Activated naive CD8-positive, alpha-beta T cell treated with anti-CD3 and anti-CD28 coated beads, Interleukin-2, amount 50 U/mL, for 16 hours (primary cell): ENCODE measurements around the gene CYTH3.

Experiments used
- DNase-seq: peaks from one replicate; pipeline ENCODE4 v3.0.0-alpha.2; 2020; ENCODE audit warnings: low read depth, low spot score

The CYTH3 gene

DNA sequence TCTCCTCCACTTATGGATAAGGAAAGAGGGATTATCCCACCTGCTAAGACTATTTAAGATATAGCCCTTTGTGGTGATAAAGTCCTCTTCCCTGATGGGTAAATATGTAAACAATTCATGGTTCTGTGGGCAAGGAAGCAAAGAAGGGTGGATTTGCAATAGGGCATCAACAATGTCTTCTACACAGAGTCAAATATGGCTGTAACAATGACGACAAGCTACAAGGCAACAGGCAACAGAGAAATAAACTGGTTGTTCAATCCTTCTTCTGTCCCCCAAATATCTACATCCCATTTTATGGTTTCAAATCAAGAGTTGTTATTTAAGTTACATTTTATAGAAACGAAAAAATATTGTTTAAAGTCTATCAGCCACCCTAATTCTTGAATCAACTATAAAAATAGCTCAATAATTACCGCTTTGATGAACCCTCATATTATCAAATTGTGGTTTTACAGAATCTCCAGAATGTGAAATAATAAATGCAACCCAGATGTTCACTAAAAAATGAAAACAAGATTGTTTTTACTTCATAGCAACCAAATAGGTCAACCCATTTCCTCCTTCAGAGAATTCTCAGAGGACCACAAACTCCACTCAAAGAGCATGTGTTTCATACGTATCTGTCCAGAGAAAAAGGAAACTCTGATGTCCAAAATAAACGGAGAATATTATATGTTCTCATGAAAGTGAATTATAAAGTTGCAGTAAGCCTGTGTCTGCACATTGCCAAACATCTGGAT is 13.8 kb downstream of the CYTH3 start:
- DNase-seq = no peak

DNA sequence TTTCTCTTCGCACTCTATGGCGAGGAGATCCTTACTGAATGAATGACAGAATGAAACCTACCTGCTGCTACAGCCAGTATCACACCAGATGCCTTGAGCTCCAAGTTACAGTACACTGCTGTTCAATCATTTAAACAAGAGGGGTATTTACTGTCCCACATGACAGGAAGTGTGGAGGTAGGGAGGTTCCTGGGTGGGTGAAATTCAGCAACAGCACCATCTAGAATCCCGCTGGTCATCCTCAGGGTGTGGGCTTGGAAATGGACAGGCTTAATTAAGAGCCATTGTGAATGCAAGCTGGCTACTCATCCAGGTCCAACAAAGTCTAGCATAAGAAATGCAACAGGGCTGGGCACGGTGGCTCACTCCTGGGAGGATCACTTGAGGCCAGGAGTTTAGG is 14.7 kb downstream of the CYTH3 start:
- no peak for DNase-seq

DNA sequence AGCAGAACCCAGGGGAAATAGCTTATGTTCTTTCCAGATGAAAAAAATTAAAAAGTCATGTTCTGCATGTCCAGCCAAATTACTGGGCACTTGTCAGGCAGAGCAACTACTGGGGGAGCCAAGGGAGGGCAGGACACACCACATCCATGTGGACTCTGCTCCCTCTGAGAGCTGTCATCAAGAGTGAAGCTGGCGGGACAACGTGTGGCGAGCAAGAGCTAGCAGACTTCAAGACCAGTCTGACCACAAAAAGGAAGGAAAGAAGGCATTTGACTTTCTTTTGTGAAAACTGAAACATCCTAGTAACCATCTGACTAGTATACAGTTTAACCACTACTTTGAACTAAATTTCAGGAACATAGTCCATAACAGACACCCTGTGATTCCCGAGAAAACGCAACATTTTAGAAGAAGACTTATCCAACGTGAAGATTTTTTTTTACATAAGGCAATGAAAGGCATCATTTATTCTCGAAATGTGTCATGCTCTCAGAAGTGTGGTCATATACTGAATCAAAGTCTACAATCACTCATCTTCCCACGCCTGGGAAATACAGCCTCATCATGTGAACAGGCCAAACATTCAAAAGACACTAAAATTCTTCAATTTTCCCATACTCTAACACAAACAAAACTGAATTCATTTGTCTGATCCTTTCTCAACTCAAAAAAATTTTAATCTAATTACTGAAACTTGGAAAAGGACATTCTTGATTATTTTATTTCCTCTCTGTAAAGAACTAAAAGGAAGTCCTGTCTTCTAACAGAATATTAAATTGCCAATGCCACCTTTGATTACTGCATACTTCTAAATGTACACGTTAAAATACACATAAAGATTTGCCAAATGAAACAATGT is 15.5 kb downstream of the CYTH3 start:
- no peak for DNase-seq

DNA sequence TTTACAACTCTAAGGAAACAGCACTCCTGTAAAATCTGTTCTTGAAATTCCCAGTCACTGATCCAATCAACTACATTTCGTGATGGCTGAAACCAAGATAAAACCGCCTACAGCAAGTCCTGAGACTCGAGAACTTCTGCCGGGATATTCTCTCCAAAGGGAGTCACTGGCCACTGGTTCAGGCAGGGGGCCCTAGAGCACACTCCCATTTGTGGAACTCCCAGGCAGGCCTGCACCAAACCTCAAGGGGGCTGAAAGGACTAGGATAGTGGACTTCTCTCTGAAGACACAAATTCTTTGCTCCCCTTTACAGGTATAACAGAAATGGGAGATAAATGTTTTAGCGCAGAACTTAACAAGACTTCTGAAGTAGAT is 16.3 kb downstream of the CYTH3 start:
- no peak for DNase-seq

DNA sequence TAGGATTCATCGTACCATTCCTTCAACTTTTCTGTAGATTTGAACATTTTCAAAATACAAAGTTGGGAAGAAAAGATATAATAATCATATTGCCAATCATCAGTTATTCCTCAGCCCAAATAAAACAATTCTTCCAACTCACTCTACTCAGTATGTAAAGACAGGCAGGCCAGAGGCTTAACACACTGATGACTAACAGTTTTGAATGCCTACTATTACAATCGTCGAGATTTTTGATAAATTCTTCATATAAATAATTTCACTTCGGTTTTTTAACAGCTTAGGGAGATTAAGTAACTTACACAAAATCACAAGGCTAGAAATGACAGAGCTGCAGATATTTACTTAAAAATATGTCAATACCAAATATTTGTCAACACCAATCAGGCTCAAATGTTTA is 17.6 kb downstream of the CYTH3 start:
- DNase-seq = no peak

DNA sequence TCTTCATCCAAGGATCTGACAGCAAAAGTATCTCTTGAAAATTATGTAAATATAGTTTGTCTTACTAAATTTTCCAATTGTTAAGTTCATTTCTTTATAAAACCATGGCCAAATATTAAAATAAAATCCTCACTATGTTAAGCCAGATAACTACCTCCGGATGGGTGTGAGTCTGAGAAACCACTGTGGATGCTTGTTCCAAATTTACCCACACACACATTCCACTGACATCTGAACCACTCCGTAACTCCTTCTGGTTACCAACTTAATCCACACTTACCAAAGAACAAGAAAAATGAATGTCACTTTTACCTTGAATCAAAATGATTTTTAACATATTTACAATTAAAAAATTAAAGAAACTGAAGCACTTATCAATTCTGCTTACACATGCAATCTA is 19.7 kb downstream of the CYTH3 start:
- DNase-seq = no peak

DNA sequence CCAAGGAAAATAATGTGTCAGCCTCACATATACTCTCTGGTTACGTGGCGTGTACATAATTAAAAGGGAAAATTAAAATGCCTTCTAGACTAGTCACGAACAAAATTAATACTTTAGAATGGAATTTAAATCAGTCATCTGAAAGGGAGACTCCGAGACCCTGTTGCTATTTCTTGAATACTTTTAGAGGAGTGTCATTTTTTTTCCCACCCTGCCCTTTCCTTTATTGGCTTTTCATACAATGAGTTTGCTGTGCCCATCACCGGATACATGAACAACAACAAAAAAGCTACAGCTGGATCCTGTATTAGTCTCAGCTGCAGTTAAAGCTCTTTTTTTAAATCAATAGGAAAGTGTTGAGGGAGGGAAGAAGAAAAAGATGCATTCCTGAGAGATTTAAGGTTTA is 20.1 kb downstream of the CYTH3 start:
- no peak for DNase-seq

DNA sequence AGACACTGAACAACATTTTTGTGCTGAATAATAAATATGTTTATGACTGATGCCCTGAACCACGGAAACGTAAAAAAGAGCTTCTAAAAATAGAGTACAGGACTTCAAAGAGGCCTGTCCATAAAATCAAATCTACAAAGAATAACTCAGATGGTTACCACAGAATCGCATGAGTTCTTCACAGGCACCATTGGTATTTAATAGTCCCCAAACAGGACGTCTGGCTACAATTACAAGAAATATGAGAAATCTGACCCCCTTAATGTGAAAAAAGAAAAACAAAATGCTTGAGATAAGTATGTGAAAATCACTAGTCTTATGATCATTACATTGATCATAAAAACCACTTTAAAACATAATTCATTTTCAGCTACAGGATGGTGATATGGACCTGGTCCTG is 20.8 kb downstream of the CYTH3 start:
- DNase-seq = no peak

DNA sequence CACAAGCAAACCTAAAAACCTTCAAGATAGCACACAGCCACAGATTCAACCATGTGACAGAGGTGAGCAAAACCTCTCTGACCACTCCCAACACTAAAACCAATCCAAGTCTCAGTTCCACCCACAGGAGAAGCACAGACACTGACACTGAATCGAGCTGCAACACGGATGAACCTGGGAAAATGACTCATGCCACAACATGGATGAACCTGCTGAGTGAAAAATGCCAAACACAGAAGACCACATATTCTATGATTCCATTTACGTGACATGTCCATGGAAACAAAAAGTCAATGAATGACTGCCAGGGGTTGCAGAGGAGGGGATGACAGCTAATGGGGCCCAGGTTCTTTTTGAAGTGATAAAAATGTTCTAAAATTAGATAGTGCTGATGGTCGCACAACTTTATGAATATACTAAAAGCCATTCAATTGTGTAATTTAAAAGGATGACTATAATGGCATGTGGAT is 22.0 kb downstream of the CYTH3 start:
- DNase-seq = no peak

DNA sequence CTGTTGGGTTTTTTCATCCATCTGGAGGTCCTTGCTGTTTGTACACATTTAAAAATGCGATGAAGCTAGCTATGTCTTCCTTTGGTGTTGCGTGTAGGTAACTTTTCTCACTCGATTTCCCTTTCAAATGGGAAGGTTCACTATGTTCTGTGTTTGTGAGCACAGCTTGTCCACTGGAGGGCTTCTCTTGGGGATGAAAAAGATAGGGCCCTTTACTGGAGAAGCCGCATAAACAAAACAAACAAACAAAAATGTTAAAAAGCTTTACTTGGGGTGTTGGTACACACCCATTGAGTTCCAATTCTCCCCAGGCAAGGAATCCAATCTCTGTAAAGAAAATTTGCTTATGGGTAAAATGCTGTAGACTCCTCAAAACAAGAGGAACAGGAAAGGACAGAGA is 23.4 kb downstream of the CYTH3 start:
- no peak for DNase-seq

DNA sequence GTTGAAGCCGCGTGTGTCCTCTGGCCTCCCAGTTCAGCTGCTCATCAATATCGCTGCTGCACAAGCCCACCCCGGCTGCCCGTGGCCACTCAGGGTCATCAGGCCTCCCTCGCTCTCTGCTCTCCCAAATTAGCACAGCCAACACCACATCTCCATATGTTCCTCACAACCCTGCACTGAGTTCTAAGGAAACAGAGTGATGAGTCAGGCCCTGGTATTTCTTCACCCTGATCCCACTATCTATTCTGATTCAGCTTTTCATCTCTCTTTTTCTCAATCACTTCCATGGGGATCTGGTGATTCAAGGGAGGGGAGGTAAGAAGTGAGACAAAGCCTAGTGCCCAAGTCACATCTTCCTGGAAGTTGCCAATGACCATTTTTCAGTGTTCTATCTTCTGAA is 23.8 kb downstream of the CYTH3 start:
- DNase-seq = no peak

DNA sequence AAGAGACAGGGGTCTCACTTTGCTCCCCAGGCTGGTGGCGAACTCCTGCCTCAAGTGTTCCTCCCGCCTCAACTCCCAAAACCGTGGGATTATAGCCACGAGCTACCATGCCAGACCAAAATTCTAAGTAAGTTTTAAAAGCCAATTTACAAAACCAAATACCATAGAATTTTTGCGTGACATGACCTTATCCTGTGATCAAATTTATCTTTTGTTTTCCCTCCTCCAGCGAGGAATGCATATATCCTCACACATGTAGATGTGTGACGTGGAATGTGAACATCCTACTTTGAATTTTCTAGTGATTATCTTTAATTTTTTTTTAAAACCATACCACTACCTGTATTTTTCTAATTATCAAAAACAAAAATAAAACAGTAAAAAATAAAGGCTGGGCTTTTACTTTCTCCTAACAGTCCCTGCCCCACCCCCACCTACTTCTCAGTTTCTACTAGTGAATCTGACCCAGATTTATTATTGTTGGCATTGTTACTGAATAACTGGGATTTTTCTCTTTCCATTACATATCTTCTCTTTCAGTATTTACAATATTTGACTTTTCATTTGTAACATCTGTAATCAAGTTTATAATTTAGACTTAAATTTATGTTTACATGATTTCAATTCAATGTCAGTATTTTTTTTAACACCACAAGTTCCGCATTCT is 26.0 kb downstream of the CYTH3 start:
- no peak for DNase-seq

DNA sequence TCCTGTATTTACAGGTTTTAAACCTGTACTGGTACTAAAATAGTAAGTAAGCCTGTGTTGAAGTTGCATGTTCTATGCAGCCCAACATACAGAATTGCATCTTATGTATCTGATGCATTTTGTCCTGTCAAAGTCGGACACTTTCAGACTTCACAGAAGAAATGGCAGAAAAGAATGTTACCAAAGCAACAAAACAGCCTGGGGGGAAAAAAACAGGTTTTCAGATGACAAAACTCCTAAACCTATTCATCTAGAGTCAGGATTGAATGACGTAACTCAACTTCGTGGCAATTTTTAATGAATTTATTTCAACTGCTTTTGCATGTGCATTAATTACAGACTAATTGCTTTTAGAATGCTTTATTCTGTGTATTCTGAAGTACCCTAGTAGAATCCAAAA is 28.4 kb downstream of the CYTH3 start:
- DNase-seq = no peak

DNA sequence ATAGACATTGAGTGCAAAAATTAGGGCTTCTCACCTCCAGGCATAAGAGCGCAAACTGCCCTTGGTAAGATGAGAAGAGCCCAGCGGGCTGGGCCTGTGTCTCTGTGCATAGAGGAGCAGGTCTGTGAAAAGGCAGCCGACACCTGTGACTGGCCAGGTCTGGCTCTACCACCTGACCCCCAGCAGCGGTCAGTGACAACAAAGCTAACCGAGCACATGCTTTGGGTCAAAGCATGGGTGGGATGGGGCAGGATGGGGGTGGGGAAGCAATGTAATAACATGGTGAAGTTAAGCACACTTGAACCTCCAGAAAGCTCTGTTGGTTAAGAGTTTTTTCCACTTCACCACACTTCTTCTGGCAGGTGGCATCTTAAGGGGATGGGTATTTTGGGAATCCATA is 29.3 kb downstream of the CYTH3 start:
- no peak for DNase-seq

DNA sequence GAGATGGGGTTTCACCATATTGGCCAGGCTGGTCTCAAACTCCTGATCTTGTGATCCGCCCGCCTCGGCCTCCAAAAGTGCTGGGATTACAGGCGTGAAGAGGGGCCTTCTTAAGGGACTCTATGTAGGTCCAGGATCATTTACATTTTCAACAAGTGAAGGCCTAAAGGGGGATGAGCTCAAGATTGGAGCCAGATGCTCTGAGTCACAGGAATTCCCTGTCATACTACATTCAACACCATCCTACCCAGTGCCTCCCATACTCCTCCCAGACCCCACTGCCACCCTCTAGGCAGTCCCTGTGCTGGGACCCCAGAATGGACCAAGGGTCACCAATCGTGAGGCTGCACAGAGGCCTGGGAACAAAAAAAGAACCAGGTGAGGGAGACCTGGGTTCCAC is 29.9 kb downstream of the CYTH3 start:
- DNase-seq = no peak

DNA sequence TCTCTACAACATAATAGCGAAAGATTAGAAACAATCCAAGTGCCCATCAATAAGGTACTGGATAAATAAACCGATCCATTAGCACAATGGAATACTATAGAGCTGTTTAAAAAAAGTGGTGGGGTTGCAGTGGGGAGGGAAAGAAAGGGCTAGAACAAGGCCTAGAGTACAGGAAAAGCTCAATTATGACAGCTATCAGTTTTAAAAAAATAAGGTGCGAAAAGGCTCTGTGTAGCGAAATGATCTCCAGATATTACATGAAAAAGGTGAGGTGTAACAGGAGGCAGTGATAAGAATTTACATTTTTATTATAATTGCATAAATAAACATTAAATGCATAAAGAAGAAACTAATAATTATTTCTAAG is 30.8 kb downstream of the CYTH3 start:
- DNase-seq = no peak

DNA sequence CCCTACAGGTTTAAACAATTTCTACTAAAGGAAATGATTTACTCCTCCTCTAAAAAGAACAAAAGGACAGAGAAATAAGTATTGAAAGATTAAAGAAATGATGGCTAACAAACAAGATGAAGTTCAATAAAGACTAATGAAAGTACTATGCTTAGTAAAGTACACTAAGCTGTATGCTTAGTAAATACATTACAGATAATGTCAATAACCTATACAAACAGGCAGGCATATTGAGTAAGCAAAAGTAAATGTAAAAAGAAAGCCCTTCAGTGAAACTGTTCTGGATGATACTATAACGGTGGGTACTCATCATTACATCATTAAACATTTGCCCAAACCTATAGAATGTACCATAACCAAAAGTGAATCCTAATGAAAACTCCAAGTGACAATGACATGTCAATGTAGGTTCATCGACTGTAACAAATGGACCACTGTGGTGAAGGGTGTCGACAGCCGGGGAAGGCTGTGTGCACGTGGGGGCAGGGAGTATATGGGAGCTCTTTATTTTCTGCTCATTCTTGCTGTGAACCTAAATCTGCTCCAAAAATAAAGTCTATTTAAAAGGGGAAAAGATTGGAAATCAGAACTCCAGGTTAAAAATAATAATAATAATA is 34.0 kb downstream of the CYTH3 start:
- no peak for DNase-seq

DNA sequence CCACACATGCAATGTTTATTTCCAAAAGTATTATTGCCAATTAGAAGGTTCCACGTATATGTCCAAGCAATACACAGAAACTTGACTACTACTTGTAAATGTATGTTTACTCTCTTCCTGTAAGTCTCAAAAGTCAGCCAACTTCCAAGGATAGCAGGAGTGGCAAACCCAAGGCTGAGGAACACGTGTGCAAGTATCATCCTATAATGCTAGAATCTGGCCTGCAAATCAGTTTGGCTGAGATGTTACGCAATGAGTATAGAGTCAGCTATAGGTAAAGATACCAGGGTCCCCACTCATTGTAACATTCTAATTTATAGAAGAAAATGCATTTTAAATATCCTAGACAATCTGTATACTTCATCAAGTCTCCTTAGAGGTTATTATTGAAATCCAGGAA is 34.7 kb downstream of the CYTH3 start:
- DNase-seq = no peak

DNA sequence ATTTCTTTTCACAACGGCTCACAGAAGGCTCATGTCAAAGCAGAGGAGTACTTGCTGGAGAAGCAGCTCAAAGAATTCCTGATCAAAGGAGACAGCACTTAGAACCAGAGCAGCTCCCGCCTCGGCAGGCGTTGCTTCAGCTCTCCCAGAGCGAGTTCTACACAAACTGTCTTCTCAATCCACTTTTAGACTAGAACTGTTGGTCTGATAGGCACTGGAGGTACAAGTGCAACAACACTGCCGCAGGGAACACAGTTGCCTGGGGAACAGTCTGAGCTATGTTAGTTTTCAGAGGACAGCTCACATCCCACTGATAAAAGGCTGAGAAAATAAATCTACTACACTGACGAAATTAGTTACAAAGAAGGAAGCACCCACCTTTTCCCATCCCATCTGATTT is 35.4 kb downstream of the CYTH3 start:
- no peak for DNase-seq

DNA sequence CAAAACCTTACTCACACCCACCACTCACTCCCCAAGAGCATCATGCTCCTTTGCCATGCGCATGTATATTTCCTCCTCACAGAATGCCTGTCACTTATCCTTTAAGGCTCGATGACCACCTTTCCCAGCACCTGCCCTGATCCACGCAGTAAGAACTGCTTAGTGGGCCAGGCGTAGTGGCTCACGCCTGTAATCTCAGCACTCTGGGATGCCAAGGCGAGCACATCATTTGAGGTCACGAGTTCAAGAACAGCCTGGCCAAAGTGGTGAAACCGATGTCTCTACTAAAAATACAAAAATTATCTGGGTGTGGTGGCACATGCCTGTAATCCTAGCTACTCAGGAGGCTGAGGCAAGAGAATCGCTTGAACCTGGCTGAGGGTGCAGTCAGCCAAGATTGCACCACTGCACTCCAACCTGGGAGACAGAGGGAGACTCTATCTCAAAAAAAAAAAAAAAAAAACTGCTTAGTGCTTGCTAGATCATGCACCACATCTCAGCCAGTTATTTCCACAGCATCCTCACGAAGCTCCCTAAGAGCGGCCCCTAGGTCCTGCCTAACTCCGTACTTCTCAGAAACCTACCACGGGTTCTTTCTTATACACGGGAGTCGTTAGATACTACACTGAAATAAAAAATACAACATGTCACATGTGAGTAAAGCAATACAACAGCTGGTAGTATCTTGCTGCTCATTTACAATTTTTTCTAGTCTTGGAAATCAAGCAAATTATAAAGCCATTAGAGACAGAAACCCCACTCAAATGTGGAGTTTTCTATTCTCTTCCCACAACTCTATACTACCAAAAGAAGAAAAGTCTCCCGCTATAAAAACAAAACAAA is 37.2 kb downstream of the CYTH3 start:
- DNase-seq = no peak

DNA sequence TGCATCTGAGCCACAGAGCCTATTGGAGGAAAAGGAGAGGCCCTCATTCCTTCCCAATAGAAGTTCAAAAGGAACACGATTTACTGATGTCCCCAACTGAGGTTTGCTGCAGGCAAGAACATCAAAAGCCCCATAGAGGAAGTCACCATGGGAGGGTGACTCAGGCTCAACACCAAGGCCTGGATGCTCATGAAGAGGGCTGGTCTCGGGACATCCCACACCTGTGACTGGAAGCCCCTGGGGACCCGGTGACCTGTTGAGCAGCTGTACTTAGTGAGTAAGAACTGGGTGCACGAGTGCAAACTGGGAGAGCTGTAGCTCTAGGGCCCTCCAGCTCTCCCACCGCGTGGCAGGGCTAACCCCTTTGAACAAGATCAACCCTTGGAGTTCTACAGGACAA is 38.0 kb downstream of the CYTH3 start:
- no peak for DNase-seq
